Endothelial cell of umbilical vein (primary cell): ENCODE measurements around the gene STK38. TPM values are rescaled to one million over a fixed set of nuclear protein-coding genes. Genes with fewer than 3 reads are reported as not detected.

Experiments
- BruUV-seq: library from RNA; stranded (reverse); fragments of 400-500 nt; replicated peaks from 2 replicates; lab custom pipeline; 2021; lab: Mats Ljungman, UMichigan
- CTCF ChIA-PET: fragments of 300-600, 350-600 bp; sonication (Branson Sonifier 250); formaldehyde crosslinking; loops from one replicate; lab custom pipeline; 2021; ENCODE audit warnings: antibody characterized with exemption, inconsistent platforms; lab: Charles Lee
- POLR2A ChIA-PET: fragments of 300-600, 350-600 bp; sonication (Branson Sonifier 250); formaldehyde crosslinking; loops from one replicate; lab custom pipeline; 2021; ENCODE audit warnings: antibody characterized with exemption, inconsistent platforms; lab: Charles Lee
- DNase-seq: peaks from one replicate; pipeline ENCODE4 v3.0.0-alpha.2; 2011; ENCODE audit warnings: low read depth, low spot score
- FAIRE-seq: peaks from 2 replicates; lab custom pipeline; 2011; peaks lifted over from hg19 to GRCh38; lab: Jason Lieb, UNC
- H2AFZ ChIP-seq: 2 replicates; pipeline ENCODE4 v1.6.0; 2012; ENCODE audit warnings: low read depth, low read length, control low read depth, inconsistent platforms
- H3K27ac ChIP-seq: 2 replicates; pipeline ENCODE4 v1.5.1; 2011; ENCODE audit warnings: low read depth, mild to moderate bottlenecking, control low read depth, low read length, moderate library complexity; ENCODE audit not compliant: insufficient read depth
- H3K27me3 ChIP-seq, 2 experiments: 2 replicates each; pipeline versions ENCODE4 v1.6.0 to v1.6.1; 2011; ENCODE audit warnings: low read length in 2 of 2, mixed read lengths in 1 of 2; ENCODE audit not compliant: control insufficient read depth in 2 of 2, insufficient read depth in 2 of 2
- H3K36me3 ChIP-seq, 2 experiments: 2 replicates in 1 of 2; 3 replicates in 1 of 2; pipeline ENCODE4 v1.5.1; 2011; ENCODE audit warnings: low read length in 2 of 2, mild to moderate bottlenecking in 1 of 2, moderate library complexity in 1 of 2; ENCODE audit not compliant: control insufficient read depth in 2 of 2, insufficient read depth in 2 of 2; ENCODE audit errors: extremely low read depth in 1 of 2
- H3K4me1 ChIP-seq: 3 replicates; pipeline ENCODE4 v1.5.1; 2011; ENCODE audit warnings: mild to moderate bottlenecking, low read length; ENCODE audit not compliant: control insufficient read depth, insufficient read depth; ENCODE audit errors: extremely low read depth
- H3K4me2 ChIP-seq: 2 replicates; pipeline ENCODE4 v1.6.1; 2011; ENCODE audit warnings: low read length, control low read depth, mixed read lengths; ENCODE audit not compliant: insufficient read depth
- H3K4me3 ChIP-seq, 3 experiments: fragments of 200-600 bp in 1 of 3; sonication (generic), shearing (Covaris generic) in 1 of 3; replicated peaks in 1 of 3; 2 replicates each; pipeline ENCODE4 v1.5.1; 2011 to 2016; ENCODE audit warnings: control low read depth in 3 of 3, low read length in 3 of 3, mild to moderate bottlenecking in 2 of 3, inconsistent platforms in 1 of 3, low read depth in 1 of 3, moderate library complexity in 1 of 3; ENCODE audit not compliant: insufficient read depth in 1 of 3
- H3K79me2 ChIP-seq: 2 replicates; pipeline ENCODE4 v1.6.0; 2012; ENCODE audit warnings: low read length, inconsistent platforms; ENCODE audit not compliant: control insufficient read depth, insufficient read depth
- H3K9ac ChIP-seq: replicated peaks from 2 replicates; pipeline ENCODE3; 2011; ENCODE audit warnings: low read length, control low read depth; ENCODE audit not compliant: insufficient read depth; ENCODE audit errors: extremely low read depth
- H3K9me1 ChIP-seq: replicated peaks from 3 replicates; pipeline ENCODE4 v1.6.0; 2011; ENCODE audit warnings: mild to moderate bottlenecking, low read length; ENCODE audit not compliant: control insufficient read depth, insufficient read depth; ENCODE audit errors: extremely low read depth
- H3K9me3 ChIP-seq: replicated peaks from 2 replicates; pipeline ENCODE4 v1.5.1; 2012; ENCODE audit warnings: low read length, inconsistent platforms; ENCODE audit not compliant: control insufficient read depth, insufficient read depth
- H4K20me1 ChIP-seq: replicated peaks from 2 replicates; pipeline ENCODE3; 2011; ENCODE audit warnings: mild to moderate bottlenecking, low read length; ENCODE audit not compliant: control insufficient read depth, insufficient read depth; ENCODE audit errors: extremely low read depth
- CTCF ChIP-seq, 2 donors: IDR thresholded peaks; 1 replicate in 1 of 2; 2 replicates in 1 of 2; pipeline ENCODE4 v1.5.1; 2011; ENCODE audit warnings: low read length in 2 of 2, mild to moderate bottlenecking in 2 of 2, moderate library complexity in 2 of 2, control low read depth in 1 of 2, inconsistent platforms in 1 of 2, low read depth in 1 of 2; ENCODE audit not compliant: insufficient read depth in 1 of 2; ENCODE audit errors: extremely low read depth in 1 of 2
- EZH2 ChIP-seq: IDR thresholded peaks from 2 replicates; pipeline ENCODE4 v1.6.1; 2012; ENCODE audit warnings: borderline replicate concordance, low read depth, mild to moderate bottlenecking, moderate library complexity, low read length, inconsistent platforms; ENCODE audit not compliant: severe bottlenecking
- FOS ChIP-seq: IDR thresholded peaks from 2 replicates; pipeline ENCODE4 v1.6.1; 2011; ENCODE audit warnings: mild to moderate bottlenecking, low read length, moderate library complexity, borderline replicate concordance; ENCODE audit not compliant: insufficient read depth
- GATA2 ChIP-seq: IDR thresholded peaks from 2 replicates; pipeline ENCODE4 v1.7.0; 2011; ENCODE audit warnings: low read depth, mild to moderate bottlenecking, moderate library complexity, mixed read lengths, low read length; ENCODE audit not compliant: insufficient read length, insufficient read depth
- JUN ChIP-seq: IDR thresholded peaks from 2 replicates; pipeline ENCODE4 v1.6.1; 2011; ENCODE audit warnings: borderline replicate concordance, low read depth; ENCODE audit not compliant: insufficient read length, insufficient read depth
- MAX ChIP-seq: IDR thresholded peaks from 2 replicates; pipeline ENCODE4 v1.6.1; 2011; ENCODE audit not compliant: insufficient read depth, insufficient read length
- MYC ChIP-seq: IDR thresholded peaks from one replicate; pipeline ENCODE4 v1.6.1; 2011; ENCODE audit warnings: mild to moderate bottlenecking, low read depth, low read length
- POLR2A ChIP-seq: IDR thresholded peaks from 2 replicates; pipeline ENCODE4 v1.6.1; 2012; ENCODE audit warnings: low read depth, mild to moderate bottlenecking, control low read depth, low read length
- POLR2AphosphoS5 ChIP-seq: IDR thresholded peaks from 2 replicates; pipeline ENCODE4 v1.6.1; 2012; ENCODE audit warnings: low read depth, mild to moderate bottlenecking, control low read depth, low read length, moderate library complexity; ENCODE audit not compliant: insufficient read depth
- dilution Hi-C: fragments of 300-500 bp; cut with MboI; formaldehyde crosslinking; loops from one replicate; pipeline ENCODE4 v1.15.0; 2019; ENCODE audit warnings: low sequenced_read_pairs; ENCODE audit not compliant: extremely low pct_ligation_motif_present
- intact Hi-C: fragments of 100-400 bp; cut with micrococcal nuclease; formaldehyde crosslinking; loops from one replicate; pipeline ENCODE4 v1.10.0; 2022
- polyA plus RNA-seq, 4 experiments: library from polyadenylated mRNA; depleted of rRNA in 3 of 4; stranded (reverse) in 3 of 4; unstranded in 1 of 4; fragments of >200 nt; gene quantifications; 2 replicates each; pipeline versions ENCODE4 v1.2.1 to v1.2.3, GENCODE V29; 2011 to 2012; ENCODE audit warnings: missing spikeins in 1 of 4
- total RNA-seq: library from RNA; stranded (reverse); gene quantifications from 2 replicates; pipeline ENCODE4 v1.2.3, GENCODE V29; 2021

Gene STK38
- total and polyA plus RNA-seq, 2 donors (not counting 3 experiments of a cell fraction or from before 2014, with no cell fraction given): 10.1 to 30.3 TPM

GRCh38 chr6:36576578-36576977 is 29.3 kb upstream of the STK38 start:
- Histone ChIP-seq H3K4me1 (no peaks in the 10 kb centered on the region), H2AFZ (no peak overlapping the region), H3K9me3 (no peaks in the 10 kb centered on the region), H3K4me3 (no peak overlapping the region), H3K4me2 (no peak overlapping the region), H4K20me1 (no peaks in the 10 kb centered on the region), H3K9ac (no peak overlapping the region), H3K79me2 (no peaks in the 10 kb centered on the region), H3K27me3 (no peaks in the 10 kb centered on the region), H3K27ac (no peak overlapping the region), H3K36me3 (no peaks in the 10 kb centered on the region), H3K9me1 (no peaks in the 10 kb centered on the region)
- no peak for FAIRE-seq
- intact Hi-C loops (no loop called here), dilution Hi-C loops (no loop called here)
- DNase-seq: no peak
- CTCF ChIA-PET: no interaction called here
- TF ChIP-seq MAX (no peak), FOS (no peak), EZH2 (no peak), CTCF (IDR thresholded peaks at IDR 0.05; ENCODE audit: extremely low read depth in 1 of 2, insufficient read depth in 1 of 2, low read depth in 1 of 2, low read length in 2 of 2) (no peak), MYC (no peak), GATA2 (no peak), POLR2AphosphoS5 (no peak), POLR2A (no peak), JUN (no peak)
- POLR2A ChIA-PET: no interaction called here
- BruUV-seq: no TSS peak
